ENCODE measurements around the gene SHISA7.

SHISA7 gene

GRCh38 chr19:55482156-55482961 lies 39.3 kb upstream of the SHISA7 start:
- no peak for DNase-seq (ENCODE audit: low read depth in 1 of 2, low spot score in 1 of 2)

- DNase-seq (ENCODE audit: low read depth in 1 of 2, low spot score in 1 of 2): no peak
Observed at GRCh38 chr19:55481794-55482155, 38.7 kb upstream of the SHISA7 start.

DNA sequence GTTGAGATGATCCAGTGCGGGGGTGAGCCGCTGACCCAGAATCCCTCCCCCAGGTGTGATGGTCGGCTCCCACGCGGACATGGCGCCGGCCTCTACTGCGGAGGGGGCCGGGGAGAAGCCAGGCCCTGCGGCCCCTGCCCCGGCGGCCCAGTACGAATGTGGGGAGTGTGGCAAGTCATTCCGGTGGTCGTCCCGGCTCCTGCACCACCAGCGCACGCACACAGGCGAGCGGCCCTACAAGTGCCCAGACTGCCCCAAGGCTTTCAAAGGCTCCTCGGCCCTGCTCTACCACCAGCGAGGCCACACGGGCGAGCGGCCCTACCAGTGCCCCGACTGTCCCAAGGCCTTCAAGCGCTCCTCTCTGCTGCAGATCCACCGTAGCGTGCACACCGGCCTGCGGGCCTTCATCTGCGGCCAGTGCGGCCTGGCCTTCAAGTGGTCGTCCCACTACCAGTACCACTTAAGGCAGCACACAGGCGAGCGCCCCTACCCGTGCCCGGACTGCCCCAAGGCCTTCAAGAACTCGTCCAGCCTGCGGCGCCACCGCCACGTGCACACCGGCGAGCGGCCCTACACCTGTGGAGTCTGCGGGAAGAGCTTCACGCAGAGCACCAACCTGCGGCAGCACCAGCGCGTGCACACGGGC lies 38.2 kb upstream of the SHISA7 start:
- DNase-seq (ENCODE audit: low read depth in 1 of 2, low spot score in 1 of 2): no peak

GRCh38 chr19:55479451-55480230 lies 36.5 kb upstream of the SHISA7 start:
- DNase-seq (ENCODE audit: low read depth in 1 of 2, low spot score in 1 of 2): no peak

- no peak for DNase-seq (ENCODE audit: low read depth in 1 of 2, low spot score in 1 of 2)
Observed at GRCh38 chr19:55479045-55479444, 35.9 kb upstream of the SHISA7 start.

DNA sequence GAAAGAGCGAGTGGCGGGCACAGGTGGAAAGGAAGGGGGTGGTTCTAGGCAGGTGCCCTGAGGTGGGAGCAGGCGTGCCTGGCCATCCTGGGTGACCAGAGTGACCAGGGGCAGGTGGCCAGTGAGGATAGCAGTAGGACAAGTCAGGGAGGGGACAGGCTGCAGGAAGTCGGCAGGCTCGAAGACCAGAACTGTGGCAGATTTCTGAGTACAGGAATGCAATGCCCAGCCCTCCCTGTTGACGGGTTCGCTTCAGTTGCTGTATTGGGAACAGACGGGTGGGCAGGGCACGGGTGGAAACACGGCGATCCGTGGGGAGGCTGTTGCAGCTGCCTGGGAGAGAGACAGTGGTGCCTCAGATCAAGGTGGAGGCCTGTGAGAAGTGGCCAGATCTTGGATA lies 35.3 kb upstream of the SHISA7 start:
- DNase-seq (ENCODE audit: low read depth in 1 of 2, low spot score in 1 of 2): no peak

DNA sequence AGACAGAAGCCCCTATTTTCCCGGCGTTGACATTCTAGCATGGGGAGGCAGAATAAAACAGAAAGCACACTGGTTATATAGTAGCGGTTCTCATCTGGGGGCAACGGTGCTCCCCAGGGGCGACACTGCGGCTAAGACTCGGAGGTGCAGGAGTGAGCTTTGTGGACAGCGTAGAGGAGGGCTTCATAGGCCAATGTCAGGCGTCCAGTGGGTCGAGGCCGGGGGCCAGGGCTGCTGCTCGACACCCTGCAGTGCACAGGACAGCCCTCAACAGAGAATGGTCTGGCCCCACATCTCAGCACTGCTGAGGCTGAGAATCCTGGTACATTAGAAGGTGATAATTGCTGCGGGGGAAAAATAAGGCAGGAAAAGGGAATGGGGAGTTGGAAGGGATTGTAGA lies 34.8 kb upstream of the SHISA7 start:
- DNase-seq (ENCODE audit: low read depth in 1 of 2, low spot score in 1 of 2): no peak

GRCh38 chr19:55476100-55476775 lies 33.1 kb upstream of the SHISA7 start, which contains the start of gene ZNF628:
ZNF628 (plus strand) TSS chr19:55476617; CDS start chr19:55479911, 3,294 bp downstream.
- peak; percentile 95 to 96 for DNase-seq (ENCODE audit: low read depth in 1 of 2, low spot score in 1 of 2)

DNA sequence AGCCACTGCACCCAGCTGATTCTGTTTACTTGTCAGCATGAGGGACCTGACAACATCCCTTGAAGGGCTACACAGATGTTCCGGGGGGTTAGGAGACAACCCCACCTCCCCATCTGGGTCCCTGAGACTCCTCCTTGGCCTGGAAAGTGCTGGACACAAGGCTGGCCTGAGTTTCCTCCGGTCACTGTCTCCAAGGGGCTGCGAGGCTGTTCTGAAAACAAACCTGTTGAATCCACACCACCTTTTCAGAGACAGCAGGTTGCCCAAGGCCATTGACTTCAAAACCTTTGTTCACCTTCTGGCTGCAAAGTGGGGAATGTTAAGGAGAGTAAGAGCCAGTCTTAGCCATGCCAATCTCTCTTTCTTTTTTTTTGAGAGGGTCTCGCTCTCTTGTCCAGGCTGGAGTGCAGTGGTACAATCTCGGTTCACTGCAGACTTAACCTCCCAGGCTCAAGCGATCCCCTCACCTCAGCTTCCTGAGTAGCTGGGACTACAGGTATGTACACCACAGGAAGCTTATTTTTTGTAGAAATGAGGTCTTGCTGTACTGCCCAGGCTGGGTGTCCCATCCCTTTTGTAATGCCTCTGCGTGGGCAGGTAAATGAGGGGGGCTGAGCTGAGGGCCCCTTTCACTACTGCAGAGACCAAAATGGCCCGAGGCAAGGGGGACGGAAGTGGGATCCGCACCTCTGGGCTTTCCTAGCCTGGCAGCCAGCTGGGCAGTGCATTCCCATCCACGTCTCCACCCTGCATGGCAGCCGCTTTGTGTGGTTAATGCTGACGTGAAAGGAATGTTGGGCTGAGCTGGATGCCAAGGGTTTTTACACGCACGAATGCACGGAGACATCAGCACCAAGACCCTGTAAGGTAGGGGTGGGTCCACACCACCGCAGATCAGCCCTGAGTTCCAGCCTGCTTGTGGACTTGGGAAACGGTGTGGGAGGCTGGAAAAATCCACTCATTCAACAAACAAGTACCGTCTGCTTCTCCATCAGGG lies 31.5 kb upstream of the SHISA7 start:
- no peak for DNase-seq (ENCODE audit: low read depth in 1 of 2, low spot score in 1 of 2)

DNA sequence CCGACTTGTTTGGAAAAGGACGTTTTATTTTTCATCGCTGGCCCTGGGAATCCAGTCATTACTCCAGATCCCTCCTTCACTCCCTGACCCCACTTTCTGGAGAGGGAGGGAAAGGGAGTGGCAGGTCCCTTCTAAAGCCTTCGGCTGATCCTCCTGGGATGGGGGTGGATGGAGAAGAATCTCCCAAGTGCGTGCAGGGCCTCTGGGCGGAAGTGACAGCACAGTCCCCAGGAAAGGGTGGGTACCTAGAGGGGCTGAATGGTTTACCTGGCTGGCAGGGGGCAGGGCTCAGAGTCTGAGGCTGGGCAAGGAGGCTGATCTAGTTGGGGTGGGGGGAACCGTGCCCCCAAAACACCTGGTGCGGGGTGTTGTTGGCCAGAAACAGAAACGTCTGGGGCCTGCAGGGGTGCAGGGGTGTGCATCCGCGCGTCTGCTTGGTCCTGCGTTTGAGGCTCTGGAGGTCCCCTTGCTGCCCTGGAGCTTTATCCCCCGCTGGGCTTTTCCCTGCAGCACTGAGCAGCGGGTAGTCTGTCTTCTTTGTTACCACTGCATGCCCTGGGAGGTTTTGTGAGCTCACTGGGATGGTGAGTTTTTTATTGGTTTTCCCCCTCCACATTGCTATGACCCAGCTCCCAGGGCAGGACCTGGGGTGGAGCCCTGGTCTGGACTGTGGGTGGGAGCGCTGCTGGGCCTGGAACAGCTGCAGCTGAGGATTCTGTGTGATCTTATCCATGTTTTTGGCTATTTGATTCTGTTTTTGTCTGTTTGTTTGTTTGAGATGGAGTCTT lies 30.3 kb upstream of the SHISA7 start:
- DNase-seq (ENCODE audit: low read depth in 1 of 2, low spot score in 1 of 2): no peak

- DNase-seq (ENCODE audit: low read depth in 1 of 2, low spot score in 1 of 2): no peak
Observed at GRCh38 chr19:55472463-55472862, 29.4 kb upstream of the SHISA7 start.

DNA sequence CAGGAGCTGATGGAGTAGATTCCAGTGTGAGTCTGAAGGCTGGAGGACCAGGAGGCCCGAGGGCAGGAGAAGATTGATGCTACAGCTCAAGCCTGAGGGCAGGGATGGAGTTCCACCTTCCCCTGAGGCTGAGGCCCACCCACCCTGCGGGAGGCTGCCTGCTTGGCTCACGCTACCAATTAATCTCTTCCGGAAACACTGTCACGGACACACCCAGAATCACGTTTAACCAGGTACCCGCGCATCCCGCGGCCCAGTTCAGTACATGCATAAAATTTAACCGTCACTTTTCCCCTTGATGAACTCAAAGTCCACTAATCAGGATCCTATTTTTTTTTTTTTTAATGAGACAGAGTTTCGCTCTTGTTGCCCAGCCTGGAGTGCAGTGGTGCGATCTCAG lies 28.2 kb upstream of the SHISA7 start:
- DNase-seq (ENCODE audit: low read depth in 1 of 2, low spot score in 1 of 2): no peak

GRCh38 chr19:55468054-55468393 lies 24.9 kb upstream of the SHISA7 start:
- no peak for DNase-seq (ENCODE audit: low read depth in 1 of 2, low spot score in 1 of 2)

- DNase-seq (ENCODE audit: low read depth in 1 of 2, low spot score in 1 of 2): peak; percentile 45 to 65
Observed at GRCh38 chr19:55467236-55468053, 24.3 kb upstream of the SHISA7 start.

DNA sequence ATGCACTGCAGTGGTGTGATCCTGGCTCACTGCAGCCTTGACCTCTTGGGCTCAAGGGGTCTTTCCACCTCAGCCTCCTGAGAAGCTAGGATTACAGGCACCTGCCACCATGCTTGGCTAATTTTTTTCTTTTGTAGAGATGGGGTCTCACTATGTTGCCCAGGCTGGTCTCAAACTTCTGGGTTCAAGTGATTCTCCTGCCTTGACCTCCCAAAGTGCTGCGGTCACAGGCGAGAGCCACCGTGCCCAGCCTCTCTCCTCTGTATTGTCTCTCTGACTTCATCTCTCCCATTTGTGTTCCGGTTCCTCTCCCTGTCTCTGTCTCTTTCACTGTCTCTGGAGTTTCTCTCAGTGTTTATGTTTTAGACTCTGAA lies 23.1 kb upstream of the SHISA7 start:
- DNase-seq (ENCODE audit: low read depth in 1 of 2, low spot score in 1 of 2): no peak

DNA sequence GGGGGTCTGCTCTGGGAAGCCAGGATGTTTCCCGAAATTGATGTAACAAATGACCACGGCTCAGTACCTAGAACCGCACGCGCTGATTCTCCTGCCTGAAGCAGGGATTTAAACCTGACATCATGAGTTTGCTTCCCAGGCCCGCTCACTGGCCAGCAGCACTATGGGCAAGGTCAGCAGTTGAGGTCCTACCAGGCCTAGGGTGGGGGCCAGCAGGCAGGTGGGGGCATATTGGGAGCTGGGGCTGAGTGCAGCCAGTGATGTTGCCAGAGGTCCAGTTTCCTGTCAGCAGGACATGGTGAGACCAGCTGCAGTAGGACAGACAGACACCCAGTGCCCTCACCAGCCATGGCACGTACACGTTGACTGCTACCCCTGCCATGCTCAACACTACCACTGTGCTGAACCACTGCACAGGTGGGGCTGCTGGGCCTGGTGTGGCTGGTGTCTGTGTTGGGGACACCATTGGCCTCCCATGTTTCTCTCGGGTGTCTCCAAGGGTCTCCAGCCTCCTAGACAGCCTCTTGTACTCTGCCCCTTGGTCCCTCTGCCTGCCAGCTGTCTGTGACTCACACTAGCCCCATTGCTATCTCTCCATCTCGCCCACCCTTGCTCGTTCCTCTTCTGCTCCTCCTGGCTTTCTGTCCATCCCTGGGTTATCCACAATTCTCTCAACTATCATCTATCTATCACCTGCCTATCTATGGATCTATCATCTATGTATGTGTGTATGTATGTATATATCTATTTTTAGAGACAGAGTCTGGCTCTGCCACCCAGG lies 22.6 kb upstream of the SHISA7 start:
- no peak for DNase-seq (ENCODE audit: low read depth in 1 of 2, low spot score in 1 of 2)

GRCh38 chr19:55464662-55465054 lies 21.6 kb upstream of the SHISA7 start, which contains the start of gene C19orf85:
C19orf85 (minus strand) TSS chr19:55464751; CDS start chr19:55464554, 197 bp downstream.
- no peak for DNase-seq (ENCODE audit: low read depth in 1 of 2, low spot score in 1 of 2)

Data from stimulated activated CD4-positive, alpha-beta T cell treated with anti-CD3 and anti-CD28 coated beads, Interleukin-15, amount 100 ng/mL, for 1 hour (primary cell).